Measurements from ENCODE around the gene PLEKHA8. TPM values are rescaled to one million over a fixed set of nuclear protein-coding genes. Genes with fewer than 3 reads are reported as not detected.

Gene PLEKHA8, protein sequence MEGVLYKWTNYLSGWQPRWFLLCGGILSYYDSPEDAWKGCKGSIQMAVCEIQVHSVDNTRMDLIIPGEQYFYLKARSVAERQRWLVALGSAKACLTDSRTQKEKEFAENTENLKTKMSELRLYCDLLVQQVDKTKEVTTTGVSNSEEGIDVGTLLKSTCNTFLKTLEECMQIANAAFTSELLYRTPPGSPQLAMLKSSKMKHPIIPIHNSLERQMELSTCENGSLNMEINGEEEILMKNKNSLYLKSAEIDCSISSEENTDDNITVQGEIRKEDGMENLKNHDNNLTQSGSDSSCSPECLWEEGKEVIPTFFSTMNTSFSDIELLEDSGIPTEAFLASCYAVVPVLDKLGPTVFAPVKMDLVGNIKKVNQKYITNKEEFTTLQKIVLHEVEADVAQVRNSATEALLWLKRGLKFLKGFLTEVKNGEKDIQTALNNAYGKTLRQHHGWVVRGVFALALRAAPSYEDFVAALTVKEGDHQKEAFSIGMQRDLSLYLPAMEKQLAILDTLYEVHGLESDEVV
- total RNA-seq (2014; rRNA removed; shearing (Covaris generic)) (10.3 and 15.3 TPM in 2 replicates), polyA plus RNA-seq (2016; fragmentation: Nextera tagmentation; extraction: Ambion mirVana) (4.5 and 4.7 TPM in 2 replicates)

GRCh38 chr7:30028216-30028748, at the start of gene PLEKHA8:
Gene PLEKHA8, plus strand, starts transcription at chr7:30028412. Its CDS starts 351 bp downstream, at chr7:30028763.
- H4K20me1 ChIP-seq (ENCODE audit: insufficient read depth): no peaks in the 10 kb centered on the region
- no peaks in the 10 kb centered on the region for H3K9me2 ChIP-seq (ENCODE audit: insufficient read depth)
- peak within 1 kb of the TSS; percentile 84 for H3K4me2 ChIP-seq (ENCODE audit: unreplicated experiment)
- H3K36me3 ChIP-seq (ENCODE audit: low read depth): no peaks in the 10 kb centered on the region
- DNase-seq: peak; percentile 85
- H3K27ac ChIP-seq: peak within 1 kb of the TSS; percentile 54
- WGBS, 2 experiments (ENCODE audit: low coverage in 1 of 2, low lambda C conversion rate in 2 of 2, missing lambda C conversion rate in 2 of 2): 1 to 2% methylated on average over 23 to 52 of the region's 70 CpGs
- H3K4me3 ChIP-seq: peak within 1 kb of the TSS; percentile 99
- peak within 1 kb of the TSS; percentile 91 for H3K9ac ChIP-seq
- TF ChIP-seq EZH2phosphoT487 (IDR thresholded peaks at IDR 0.05; ENCODE audit: insufficient read depth, low read depth): no peak
- no peak for TF ChIP-seq EZH2 (IDR thresholded peaks at IDR 0.05; ENCODE audit: insufficient read depth, poor library complexity, severe bottlenecking)
- no peaks in the 10 kb centered on the region for H3K9me3 ChIP-seq (ENCODE audit: low read depth)
- H3K79me2 ChIP-seq (ENCODE audit: insufficient read depth): peaks cover 73% of the 10 kb centered on the region
- in situ Hi-C loops (cut with MboI): no loop called here
- H2AFZ ChIP-seq: peak within 1 kb of the TSS; percentile 98
- peaks cover 38% of the 10 kb centered on the region for H3K4me1 ChIP-seq (ENCODE audit: insufficient read depth)
- H3K27me3 ChIP-seq (replicated peaks; ENCODE audit: insufficient read depth): no peaks in the 10 kb centered on the region
- H3F3A ChIP-seq (ENCODE audit: insufficient read depth): peaks cover 33% of the 10 kb centered on the region

- Histone ChIP-seq H3K4me2 (ENCODE audit: unreplicated experiment) (no peak overlapping the region), H3K9me3 (ENCODE audit: low read depth) (no peaks in the 10 kb centered on the region), H3K9me2 (ENCODE audit: insufficient read depth) (no peaks in the 10 kb centered on the region), H3K27me3 (replicated peaks; ENCODE audit: insufficient read depth) (no peaks in the 10 kb centered on the region), H3K4me1 (ENCODE audit: insufficient read depth) (peaks cover 6% of the 10 kb centered on the region; the same call in 1 of the 2 replicates), H2AFZ (no peak overlapping the region), H3K4me3 (no peak overlapping the region), H3K27ac (no peak overlapping the region), H3K9ac (no peak overlapping the region), H4K20me1 (ENCODE audit: insufficient read depth) (0 out of 2 replicates have a peak, but pooled peaks cover 8% of the 10 kb centered on the region), H3K36me3 (ENCODE audit: low read depth) (no peaks in the 10 kb centered on the region), H3F3A (ENCODE audit: insufficient read depth) (no peaks in the 10 kb centered on the region), H3K79me2 (ENCODE audit: insufficient read depth) (peaks cover 99% of the 10 kb centered on the region)
- DNase-seq: no peak
- in situ Hi-C loops (cut with MboI): no loop called here
- no peak for TF ChIP-seq EZH2phosphoT487 (IDR thresholded peaks at IDR 0.05; ENCODE audit: insufficient read depth, low read depth)
- no peak for TF ChIP-seq EZH2 (IDR thresholded peaks at IDR 0.05; ENCODE audit: insufficient read depth, poor library complexity, severe bottlenecking)
Measured at GRCh38 chr7:29980151-29980550, 48.1 kb upstream of the PLEKHA8 start.

- Histone ChIP-seq H3K4me1 (ENCODE audit: insufficient read depth) (peaks cover 18% of the 10 kb centered on the region), H4K20me1 (ENCODE audit: insufficient read depth) (no peaks in the 10 kb centered on the region), H3K27ac (peak overlapping the region; percentile 88), H3K4me3 (peak overlapping the region; percentile 92), H3K9me3 (ENCODE audit: low read depth) (no peaks in the 10 kb centered on the region), H3K9me2 (ENCODE audit: insufficient read depth) (no peaks in the 10 kb centered on the region), H3K36me3 (ENCODE audit: low read depth) (no peaks in the 10 kb centered on the region), H3K9ac (peak overlapping the region; percentile 88), H2AFZ (peak overlapping the region; percentile 88), H3K4me2 (ENCODE audit: unreplicated experiment) (peak overlapping the region; percentile 86), H3F3A (ENCODE audit: insufficient read depth) (peaks cover 21% of the 10 kb centered on the region), H3K79me2 (ENCODE audit: insufficient read depth) (peaks cover 73% of the 10 kb centered on the region), H3K27me3 (replicated peaks; ENCODE audit: insufficient read depth) (no peaks in the 10 kb centered on the region)
- in situ Hi-C loops (cut with MboI): no loop called here
- TF ChIP-seq EZH2phosphoT487 (IDR thresholded peaks at IDR 0.05; ENCODE audit: insufficient read depth, low read depth) (no peak), EZH2 (IDR thresholded peaks at IDR 0.05; ENCODE audit: insufficient read depth, poor library complexity, severe bottlenecking) (no peak)
- peak; percentile 55 for DNase-seq
- WGBS, 2 experiments (ENCODE audit: low coverage in 1 of 2, low lambda C conversion rate in 2 of 2, missing lambda C conversion rate in 2 of 2): 19 to 23% methylated on average over 2 of the region's 2 CpGs
Measured at GRCh38 chr7:29987083-29987482, 41.1 kb upstream of the PLEKHA8 start.

GRCh38 chr7:29987811-29988317, 40.3 kb upstream of the PLEKHA8 start:
- DNase-seq: peak; percentile 89
- Histone ChIP-seq H4K20me1 (ENCODE audit: insufficient read depth) (no peaks in the 10 kb centered on the region), H3K4me1 (ENCODE audit: insufficient read depth) (peaks cover 18% of the 10 kb centered on the region), H2AFZ (peak overlapping the region; percentile 88), H3K36me3 (ENCODE audit: low read depth) (no peaks in the 10 kb centered on the region), H3K9me3 (ENCODE audit: low read depth) (no peaks in the 10 kb centered on the region), H3K4me2 (ENCODE audit: unreplicated experiment) (peak overlapping the region; percentile 86), H3K27me3 (replicated peaks; ENCODE audit: insufficient read depth) (no peaks in the 10 kb centered on the region), H3K4me3 (peak overlapping the region; percentile 92), H3K9ac (peak overlapping the region; percentile 88), H3K27ac (peak overlapping the region; percentile 88), H3K9me2 (ENCODE audit: insufficient read depth) (no peaks in the 10 kb centered on the region), H3F3A (ENCODE audit: insufficient read depth) (peaks cover 21% of the 10 kb centered on the region), H3K79me2 (ENCODE audit: insufficient read depth) (peaks cover 65% of the 10 kb centered on the region)
- in situ Hi-C loops (cut with MboI): no loop called here
- no peak for TF ChIP-seq EZH2phosphoT487 (IDR thresholded peaks at IDR 0.05; ENCODE audit: insufficient read depth, low read depth)
- no peak for TF ChIP-seq EZH2 (IDR thresholded peaks at IDR 0.05; ENCODE audit: insufficient read depth, poor library complexity, severe bottlenecking)
- 26 to 28% methylated on average over 8 of the region's 8 CpGs for WGBS, 2 experiments (ENCODE audit: low coverage in 1 of 2, low lambda C conversion rate in 2 of 2, missing lambda C conversion rate in 2 of 2)
